OCI-LY1 (cell line): Measurements from ENCODE around the gene TRIB2.

Experiments used
- H2AFZ ChIP-seq: fragments of 200-600 bp; sonication (generic), shearing (Covaris generic); 2 replicates; pipeline ENCODE4 v1.6.0; 2014; ENCODE audit warnings: antibody characterized with exemption, mild to moderate bottlenecking, low read length
- H3F3A ChIP-seq: fragments of 200-600 bp; sonication (generic), shearing (Covaris generic); 2 replicates; pipeline ENCODE4 v1.6.0; 2014; ENCODE audit warnings: mild to moderate bottlenecking, antibody characterized with exemption, low read length, moderate library complexity; ENCODE audit not compliant: insufficient read depth
- H3K27ac ChIP-seq: fragments of 200-600 bp; sonication (generic); 2 replicates; pipeline ENCODE4 v1.5.1; 2014; ENCODE audit warnings: low read length, mixed run types, mild to moderate bottlenecking, low read depth; ENCODE audit not compliant: poor library complexity, severe bottlenecking
- H3K27me3 ChIP-seq: fragments of 200-600 bp; sonication (generic); 2 replicates; pipeline ENCODE4 v1.6.0; 2014; ENCODE audit warnings: antibody characterized with exemption, mild to moderate bottlenecking, low read length, moderate library complexity; ENCODE audit not compliant: insufficient read depth
- H3K36me3 ChIP-seq: fragments of 200-600 bp; sonication (generic); 2 replicates; pipeline ENCODE4 v1.6.1; 2014; ENCODE audit warnings: mild to moderate bottlenecking, antibody characterized with exemption, low read length, moderate library complexity, mixed read lengths; ENCODE audit not compliant: insufficient read depth
- H3K4me1 ChIP-seq: fragments of 200-600 bp; sonication (generic); 2 replicates; pipeline ENCODE4 v1.5.1; 2014; ENCODE audit warnings: mild to moderate bottlenecking, low read length, moderate library complexity; ENCODE audit not compliant: insufficient read depth, severe bottlenecking
- H3K4me2 ChIP-seq: fragments of 200-600 bp; sonication (generic), shearing (Covaris generic); 2 replicates; pipeline ENCODE4 v1.6.1; 2014; ENCODE audit warnings: low read length
- H3K4me3 ChIP-seq: fragments of 200-600 bp; sonication (generic); 2 replicates; pipeline ENCODE4 v1.5.1; 2014; ENCODE audit warnings: low read length, low read depth, mild to moderate bottlenecking, mixed read lengths; ENCODE audit not compliant: poor library complexity, severe bottlenecking
- H3K79me2 ChIP-seq: fragments of 200-600 bp; shearing (Covaris generic); 2 replicates; pipeline ENCODE4 v1.6.1; 2016; ENCODE audit warnings: mixed run types, low read length, mixed read lengths; ENCODE audit not compliant: insufficient read depth
- H3K9ac ChIP-seq: fragments of 200-600 bp; sonication (generic), shearing (Covaris generic); 2 replicates; pipeline ENCODE4 v1.6.1; 2014; ENCODE audit warnings: mild to moderate bottlenecking, low read length, mixed read lengths
- H3K9me2 ChIP-seq: fragments of 200-600 bp; sonication (generic), shearing (Covaris generic); 2 replicates; pipeline ENCODE4 v1.6.1; 2014; ENCODE audit warnings: low read depth, mild to moderate bottlenecking, low read length, mixed read lengths
- H3K9me3 ChIP-seq: fragments of 200-600 bp; shearing (Covaris generic); 2 replicates; pipeline ENCODE4 v1.6.1; 2014; ENCODE audit warnings: low read length, mixed read lengths
- H4K20me1 ChIP-seq: fragments of 200-600 bp; sonication (generic), shearing (Covaris generic); 2 replicates; pipeline ENCODE4 v1.6.0; 2016; ENCODE audit warnings: mild to moderate bottlenecking, low read length; ENCODE audit not compliant: insufficient read depth
- CTCF ChIP-seq: fragments of 200-600 bp; sonication (generic), shearing (Covaris generic); IDR thresholded peaks from 2 replicates; pipeline ENCODE4 v1.5.1; 2017; ENCODE audit warnings: mild to moderate bottlenecking, antibody characterized with exemption, low read length, moderate library complexity, mixed read lengths
- EZH2 ChIP-seq: fragments of 200-600 bp; sonication (generic), shearing (Covaris generic); IDR thresholded peaks from 2 replicates; pipeline ENCODE4 v1.8.0; 2017; ENCODE audit warnings: borderline replicate concordance, mixed run types, mild to moderate bottlenecking, antibody characterized with exemption, low read length, moderate library complexity, mixed read lengths

TRIB2 gene

GRCh38 chr2:12767996-12768624 lies 51.4 kb downstream of the TRIB2 start:
- H3K79me2 ChIP-seq = no peaks in the 10 kb centered on the region
- TF ChIP-seq EZH2 = no peak
- no peak for TF ChIP-seq CTCF
- H3K4me3 ChIP-seq = no peak overlapping the region
- H3K27me3 ChIP-seq = no peaks in the 10 kb centered on the region; the same call in 1 of the 2 replicates
- H3K9me3 ChIP-seq = no peaks in the 10 kb centered on the region
- H3F3A ChIP-seq = no peaks in the 10 kb centered on the region
- H2AFZ ChIP-seq = no peak overlapping the region
- H4K20me1 ChIP-seq = no peaks in the 10 kb centered on the region
- H3K36me3 ChIP-seq = no peaks in the 10 kb centered on the region
- H3K9me2 ChIP-seq = no peaks in the 10 kb centered on the region
- H3K9ac ChIP-seq = no peak overlapping the region
- H3K27ac ChIP-seq = no peak overlapping the region
- no peak overlapping the region for H3K4me2 ChIP-seq
- H3K4me1 ChIP-seq = no peaks in the 10 kb centered on the region

GRCh38 chr2:12769492-12770105 lies 52.9 kb downstream of the TRIB2 start:
- Histone ChIP-seq H3K9me2 (no peaks in the 10 kb centered on the region), H3K9me3 (no peaks in the 10 kb centered on the region), H3K36me3 (no peaks in the 10 kb centered on the region), H3K79me2 (no peaks in the 10 kb centered on the region), H3K4me3 (no peak overlapping the region), H3K9ac (no peak overlapping the region), H3K27ac (no peak overlapping the region), H3F3A (no peaks in the 10 kb centered on the region), H3K27me3 (no peaks in the 10 kb centered on the region; the same call in 1 of the 2 replicates), H2AFZ (no peak overlapping the region), H3K4me1 (no peaks in the 10 kb centered on the region), H3K4me2 (no peak overlapping the region), H4K20me1 (no peaks in the 10 kb centered on the region)
- TF ChIP-seq EZH2 (no peak), CTCF (no peak)

- no peak for TF ChIP-seq EZH2
- no peak for TF ChIP-seq CTCF
- no peak overlapping the region for H3K4me2 ChIP-seq
- no peak overlapping the region for H3K4me3 ChIP-seq
Measured at GRCh38 chr2:12770300-12770968, 53.7 kb downstream of the TRIB2 start.

More at GRCh38 chr2:12770300-12770968, 53.7 kb downstream of the TRIB2 start:
- Histone ChIP-seq H3K27me3 (no peaks in the 10 kb centered on the region; the same call in 1 of the 2 replicates), H3K9ac (no peak overlapping the region), H3K79me2 (no peaks in the 10 kb centered on the region), H3K36me3 (no peaks in the 10 kb centered on the region), H3K9me3 (no peaks in the 10 kb centered on the region), H3K4me1 (no peaks in the 10 kb centered on the region), H3K9me2 (no peaks in the 10 kb centered on the region), H3K27ac (no peak overlapping the region), H2AFZ (no peak overlapping the region), H4K20me1 (no peaks in the 10 kb centered on the region), H3F3A (no peaks in the 10 kb centered on the region)
